ENCODE measurements around the gene ELP2.

The ELP2 gene

DNA sequence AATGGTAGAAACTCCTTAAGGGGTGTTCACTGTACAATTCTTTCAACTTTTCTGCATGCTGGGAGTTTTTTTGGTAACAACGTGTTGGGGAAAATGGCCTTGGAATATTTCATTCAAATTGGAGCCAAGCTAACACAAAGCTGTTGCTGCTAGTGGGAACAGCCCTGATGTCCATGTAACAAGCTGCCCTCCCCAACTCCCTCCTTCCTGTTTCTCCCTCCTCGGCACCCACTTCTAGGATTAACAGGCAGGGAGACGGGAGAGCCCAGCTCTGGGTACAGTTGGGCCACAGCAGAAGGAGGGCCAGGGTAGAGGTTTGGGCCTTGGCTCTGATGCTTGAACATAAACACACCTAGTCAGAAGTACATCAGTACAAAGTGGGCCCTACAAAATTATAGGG is 48.2 kb downstream of the ELP2 start:
- Histone ChIP-seq H3K27ac (no peak overlapping the region), H3K79me2 (ENCODE audit: insufficient read depth, low read depth) (no peaks in the 10 kb centered on the region), H3K27me3 (ENCODE audit: insufficient read depth, low read depth) (no peaks in the 10 kb centered on the region), H3K4me2 (no peak overlapping the region), H3K4me3 (IDR thresholded peaks at IDR 0.05; ENCODE audit: insufficient read depth, low read depth, low read length) (no peak overlapping the region), H3K9ac (no peak overlapping the region), H2AFZ (ENCODE audit: low read depth) (no peak overlapping the region), H4K20me1 (ENCODE audit: insufficient read depth) (no peaks in the 10 kb centered on the region), H3K4me1 (ENCODE audit: low read depth, poor library complexity, severe bottlenecking) (no peaks in the 10 kb centered on the region), H3K36me3 (ENCODE audit: insufficient read depth) (no peaks in the 10 kb centered on the region)
- TF ChIP-seq, protein P1, sequence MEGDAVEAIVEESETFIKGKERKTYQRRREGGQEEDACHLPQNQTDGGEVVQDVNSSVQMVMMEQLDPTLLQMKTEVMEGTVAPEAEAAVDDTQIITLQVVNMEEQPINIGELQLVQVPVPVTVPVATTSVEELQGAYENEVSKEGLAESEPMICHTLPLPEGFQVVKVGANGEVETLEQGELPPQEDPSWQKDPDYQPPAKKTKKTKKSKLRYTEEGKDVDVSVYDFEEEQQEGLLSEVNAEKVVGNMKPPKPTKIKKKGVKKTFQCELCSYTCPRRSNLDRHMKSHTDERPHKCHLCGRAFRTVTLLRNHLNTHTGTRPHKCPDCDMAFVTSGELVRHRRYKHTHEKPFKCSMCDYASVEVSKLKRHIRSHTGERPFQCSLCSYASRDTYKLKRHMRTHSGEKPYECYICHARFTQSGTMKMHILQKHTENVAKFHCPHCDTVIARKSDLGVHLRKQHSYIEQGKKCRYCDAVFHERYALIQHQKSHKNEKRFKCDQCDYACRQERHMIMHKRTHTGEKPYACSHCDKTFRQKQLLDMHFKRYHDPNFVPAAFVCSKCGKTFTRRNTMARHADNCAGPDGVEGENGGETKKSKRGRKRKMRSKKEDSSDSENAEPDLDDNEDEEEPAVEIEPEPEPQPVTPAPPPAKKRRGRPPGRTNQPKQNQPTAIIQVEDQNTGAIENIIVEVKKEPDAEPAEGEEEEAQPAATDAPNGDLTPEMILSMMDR (conservative IDR thresholded peaks at IDR 0.05; ENCODE audit: low read depth, low read length): no peak

GRCh38 chr18:36179562-36180355 is 50.1 kb downstream of the ELP2 start:
- TF ChIP-seq, protein P1 (conservative IDR thresholded peaks at IDR 0.05; ENCODE audit: low read depth, low read length): no peak
- Histone ChIP-seq H2AFZ (ENCODE audit: low read depth) (no peak overlapping the region), H3K27me3 (ENCODE audit: insufficient read depth, low read depth) (no peaks in the 10 kb centered on the region), H3K9ac (no peak overlapping the region), H3K4me2 (no peak overlapping the region), H3K27ac (no peak overlapping the region), H3K4me1 (ENCODE audit: low read depth, poor library complexity, severe bottlenecking) (no peaks in the 10 kb centered on the region), H3K36me3 (ENCODE audit: insufficient read depth) (no peaks in the 10 kb centered on the region), H3K4me3 (IDR thresholded peaks at IDR 0.05; ENCODE audit: insufficient read depth, low read depth, low read length) (no peak overlapping the region), H4K20me1 (ENCODE audit: insufficient read depth) (no peaks in the 10 kb centered on the region), H3K79me2 (ENCODE audit: insufficient read depth, low read depth) (no peaks in the 10 kb centered on the region)

DNA sequence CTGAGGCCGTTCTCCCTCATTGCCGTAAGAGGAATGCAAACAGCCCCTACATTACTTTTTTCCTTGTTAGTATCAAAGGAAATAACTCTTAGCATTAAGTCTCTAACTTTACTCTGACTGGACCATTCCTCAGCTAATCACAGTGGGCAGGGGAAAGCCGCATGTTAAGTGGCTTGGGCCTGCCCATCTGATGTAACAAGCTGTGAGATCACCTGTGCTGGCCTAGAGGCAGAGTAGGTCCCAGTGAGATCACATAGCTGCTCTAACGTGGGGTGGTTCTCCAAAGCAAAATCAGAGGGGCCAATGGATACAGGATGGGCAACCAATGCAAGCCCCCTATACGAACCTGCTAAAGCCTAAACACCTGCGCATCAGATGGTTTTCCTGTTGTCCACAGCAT is 51.7 kb downstream of the ELP2 start:
- Histone ChIP-seq H3K9ac (no peak overlapping the region), H2AFZ (ENCODE audit: low read depth) (no peak overlapping the region), H3K4me3 (IDR thresholded peaks at IDR 0.05; ENCODE audit: insufficient read depth, low read depth, low read length) (no peak overlapping the region), H3K36me3 (ENCODE audit: insufficient read depth) (no peaks in the 10 kb centered on the region), H3K27me3 (ENCODE audit: insufficient read depth, low read depth) (no peaks in the 10 kb centered on the region), H3K4me2 (no peak overlapping the region), H3K4me1 (ENCODE audit: low read depth, poor library complexity, severe bottlenecking) (no peaks in the 10 kb centered on the region), H3K79me2 (ENCODE audit: insufficient read depth, low read depth) (no peaks in the 10 kb centered on the region), H4K20me1 (ENCODE audit: insufficient read depth) (no peaks in the 10 kb centered on the region), H3K27ac (no peak overlapping the region)
- TF ChIP-seq, protein P1 (conservative IDR thresholded peaks at IDR 0.05; ENCODE audit: low read depth, low read length): no peak

GRCh38 chr18:36181898-36182506 is 52.3 kb downstream of the ELP2 start:
- H3K27ac ChIP-seq: no peak overlapping the region
- H2AFZ ChIP-seq (ENCODE audit: low read depth): no peak overlapping the region
- no peaks in the 10 kb centered on the region for H4K20me1 ChIP-seq (ENCODE audit: insufficient read depth)
- TF ChIP-seq, protein P1 (conservative IDR thresholded peaks at IDR 0.05; ENCODE audit: low read depth, low read length): no peak
- H3K4me1 ChIP-seq (ENCODE audit: low read depth, poor library complexity, severe bottlenecking): no peaks in the 10 kb centered on the region
- H3K27me3 ChIP-seq (ENCODE audit: insufficient read depth, low read depth): no peaks in the 10 kb centered on the region
- no peak overlapping the region for H3K4me2 ChIP-seq
- no peaks in the 10 kb centered on the region for H3K79me2 ChIP-seq (ENCODE audit: insufficient read depth, low read depth)
- no peak overlapping the region for H3K9ac ChIP-seq
- no peaks in the 10 kb centered on the region for H3K36me3 ChIP-seq (ENCODE audit: insufficient read depth)
- no peak overlapping the region for H3K4me3 ChIP-seq (IDR thresholded peaks at IDR 0.05; ENCODE audit: insufficient read depth, low read depth, low read length)

Measured in KMS-11 (cell line).